ENCODE data around the gene SH3GL1. TPM values are rescaled to one million over a fixed set of nuclear protein-coding genes. Genes with fewer than 3 reads are reported as not detected.
"Not testable (repeated sequence)": the region's sequence is repeated elsewhere in the genome, so short reads cannot be mapped to it uniquely, and the experiment has no call there.

SH3GL1 gene
- total RNA-seq, 1 donor from 2014 or later = 179 TPM

DNA sequence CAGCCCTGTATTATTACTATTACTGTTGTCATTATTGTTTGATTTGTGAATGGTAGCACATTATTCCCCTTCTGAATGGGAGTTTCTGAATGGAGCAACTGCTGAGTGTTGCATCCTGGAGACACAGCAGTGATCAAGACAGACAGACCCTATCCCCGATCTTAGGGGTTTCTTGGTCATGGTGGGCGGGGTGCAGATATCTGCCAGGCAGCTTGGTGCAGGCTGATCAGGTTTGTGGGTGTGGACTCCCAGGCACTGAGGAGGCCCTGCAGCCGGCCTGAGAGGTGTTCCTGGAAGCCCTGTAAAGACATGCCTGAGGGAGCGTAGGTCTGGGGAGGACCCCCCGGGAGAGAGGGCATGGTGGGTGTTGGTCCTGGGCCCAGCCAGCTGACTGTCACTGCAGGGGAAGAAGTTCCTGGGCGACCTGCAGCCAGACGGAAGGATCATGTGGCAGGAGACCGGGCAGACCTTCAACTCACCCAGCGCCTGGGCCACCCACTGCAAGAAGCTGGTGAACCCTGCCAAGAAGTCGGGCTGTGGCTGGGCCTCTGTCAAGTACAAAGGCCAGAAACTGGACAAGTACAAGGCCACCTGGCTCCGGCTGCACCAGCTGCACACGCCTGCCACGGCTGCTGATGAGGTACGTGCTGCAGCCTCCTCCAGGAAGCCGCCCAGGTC lies 54.9 kb downstream of the SH3GL1 start:
- DNase-seq (ENCODE audit: low read depth) = no peak

DNA sequence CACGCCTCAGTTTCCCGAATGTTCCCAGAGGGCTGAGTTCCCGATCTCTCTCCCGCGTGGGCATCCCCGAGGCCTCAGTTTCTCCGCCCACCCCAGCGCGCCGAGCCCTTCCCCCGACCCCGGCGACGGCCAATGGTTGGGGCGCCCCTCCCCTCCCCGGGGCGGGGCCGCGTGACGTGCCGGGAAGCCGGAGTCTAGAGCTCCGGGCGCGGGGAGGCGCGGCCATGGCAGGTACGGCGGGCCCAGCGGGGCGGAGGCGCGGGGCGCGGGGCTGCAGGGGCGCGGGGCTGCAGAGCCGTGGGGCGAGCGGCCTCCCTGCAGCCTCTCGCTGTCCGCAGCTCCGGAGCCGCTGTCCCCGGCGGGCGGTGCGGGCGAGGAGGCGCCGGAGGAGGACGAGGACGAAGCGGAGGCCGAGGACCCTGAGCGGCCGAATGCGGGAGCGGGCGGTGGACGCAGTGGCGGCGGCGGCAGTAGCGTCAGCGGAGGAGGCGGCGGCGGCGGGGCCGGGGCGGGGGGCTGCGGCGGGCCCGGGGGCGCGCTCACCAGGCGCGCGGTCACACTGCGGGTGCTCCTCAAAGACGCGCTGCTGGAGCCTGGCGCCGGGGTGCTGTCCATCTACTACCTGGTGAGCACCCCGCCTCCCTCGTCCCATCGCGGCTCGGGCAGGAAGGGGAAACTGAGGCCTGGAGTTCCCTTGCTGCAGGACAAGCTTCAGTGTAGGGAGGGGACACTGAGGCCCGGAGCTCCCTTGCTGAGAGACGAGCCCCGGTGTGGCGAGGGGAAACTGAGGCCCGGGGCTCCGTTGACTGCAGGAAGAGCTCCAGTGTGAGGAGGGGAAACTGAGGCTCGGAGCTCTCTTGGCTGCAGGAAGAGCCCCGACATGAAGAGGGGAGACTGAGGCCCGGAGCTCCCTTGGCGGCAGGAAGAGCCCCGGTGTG lies 56.7 kb downstream of the SH3GL1 start, which contains the start of gene MPND:
Gene MPND, plus strand, starts transcription at position 193 of the 938 bp plus-strand sequence. Its CDS starts 32 bp downstream, at position 225.
- DNase-seq (ENCODE audit: low read depth) = peak; percentile 89

DNA sequence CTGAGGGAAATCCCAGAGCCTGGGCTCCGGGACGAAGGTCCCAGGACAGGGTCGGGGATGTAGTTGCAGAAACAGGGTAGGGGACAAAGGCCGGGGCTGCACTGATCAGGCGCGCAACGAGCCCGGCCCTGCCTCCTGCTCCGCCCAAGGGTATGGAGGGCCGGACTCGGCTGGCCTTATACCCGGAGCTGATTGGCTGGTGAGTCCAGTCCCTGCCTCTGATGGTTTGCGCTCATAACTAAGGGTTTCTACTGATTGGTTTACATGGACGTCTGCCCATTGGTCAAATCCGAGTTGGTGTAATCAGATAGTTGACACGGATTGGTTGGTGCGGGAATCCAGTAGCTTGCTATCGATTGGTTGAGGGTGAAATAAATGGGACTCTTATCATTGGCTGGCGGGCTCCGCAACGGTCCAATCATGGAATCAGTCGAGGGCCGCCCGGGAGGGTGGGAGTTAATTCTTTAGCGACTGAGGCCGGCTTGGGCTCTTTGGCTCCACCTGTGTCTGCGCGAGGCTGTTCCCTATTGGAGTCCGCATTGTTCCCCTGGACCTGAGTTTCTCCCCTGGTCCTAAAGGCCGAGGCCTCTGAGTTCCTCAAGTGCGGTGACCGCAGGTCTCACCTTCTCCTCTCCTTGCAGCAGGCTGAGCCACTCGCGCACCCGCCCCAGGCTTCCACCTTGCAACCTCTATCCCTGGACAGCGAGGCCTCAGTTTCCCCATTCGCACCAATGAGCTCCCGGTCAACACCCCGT lies 57.6 kb downstream of the SH3GL1 start:
- peak; percentile 100 for DNase-seq (ENCODE audit: low read depth)

DNA sequence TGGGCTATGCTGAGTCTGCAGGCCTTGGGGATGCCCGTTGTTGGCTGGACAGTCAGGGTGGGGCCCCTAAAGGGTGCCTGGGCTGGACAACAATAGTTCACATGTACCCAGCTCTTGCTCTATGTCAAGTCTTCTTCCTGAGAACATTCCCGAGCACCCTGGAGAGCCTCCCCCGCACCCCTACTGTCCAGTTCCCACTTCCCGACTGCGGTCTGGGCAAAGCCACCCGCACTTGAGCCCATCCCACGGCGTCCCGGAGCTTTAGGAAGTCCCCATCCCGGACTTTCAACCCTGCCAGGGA lies 58.1 kb downstream of the SH3GL1 start:
- DNase-seq (ENCODE audit: low read depth) = no peak

DNA sequence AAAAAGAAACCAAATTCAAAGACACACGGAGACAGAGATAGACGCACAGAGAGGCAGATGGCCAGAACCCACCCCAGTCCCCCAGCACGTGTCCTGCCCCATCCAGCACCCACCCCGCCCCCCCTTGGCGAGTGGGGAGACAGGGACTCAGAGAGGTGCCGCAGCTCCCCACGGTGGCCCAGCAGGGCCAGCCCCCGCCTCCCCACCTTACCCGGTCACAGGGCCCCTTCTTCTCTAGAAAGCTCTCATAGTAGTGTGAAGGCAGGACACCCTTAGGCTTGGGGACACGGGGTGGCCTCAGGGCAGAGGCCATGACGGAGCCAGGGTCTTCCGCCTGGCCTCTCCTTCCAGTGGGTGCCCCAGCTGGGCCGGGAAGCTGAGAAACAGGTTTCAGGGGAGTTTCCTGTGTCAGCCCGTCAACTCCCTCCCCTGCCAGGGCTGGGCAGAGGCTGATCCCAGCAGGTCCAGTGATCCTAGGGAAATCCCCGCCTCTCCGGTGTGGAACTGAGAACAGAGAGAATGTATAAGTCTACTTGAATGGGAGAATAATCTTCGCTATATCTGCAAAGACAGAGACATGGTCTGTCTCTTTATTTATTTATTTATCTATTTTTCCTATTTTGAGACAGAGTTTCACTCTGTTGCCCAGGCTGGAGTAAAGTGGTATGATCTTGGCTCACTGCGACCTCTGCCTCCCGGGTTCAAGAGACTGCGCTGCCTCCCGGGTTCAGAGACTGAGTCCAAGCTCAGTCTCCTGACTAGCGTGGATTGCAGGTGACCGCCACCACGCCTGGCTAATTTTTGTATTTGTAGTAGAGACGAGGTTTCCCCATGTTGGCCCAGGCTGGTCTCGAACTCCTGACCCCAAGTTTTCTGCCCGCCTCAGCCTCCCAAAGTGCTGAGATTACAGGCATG lies 61.6 kb downstream of the SH3GL1 start, which contains the start of gene STAP2:
Gene STAP2, minus strand, starts transcription at position 387 of the 915 bp plus-strand sequence. Its CDS starts 74 bp downstream, at position 313.
- no peak for DNase-seq (ENCODE audit: low read depth)

DNA sequence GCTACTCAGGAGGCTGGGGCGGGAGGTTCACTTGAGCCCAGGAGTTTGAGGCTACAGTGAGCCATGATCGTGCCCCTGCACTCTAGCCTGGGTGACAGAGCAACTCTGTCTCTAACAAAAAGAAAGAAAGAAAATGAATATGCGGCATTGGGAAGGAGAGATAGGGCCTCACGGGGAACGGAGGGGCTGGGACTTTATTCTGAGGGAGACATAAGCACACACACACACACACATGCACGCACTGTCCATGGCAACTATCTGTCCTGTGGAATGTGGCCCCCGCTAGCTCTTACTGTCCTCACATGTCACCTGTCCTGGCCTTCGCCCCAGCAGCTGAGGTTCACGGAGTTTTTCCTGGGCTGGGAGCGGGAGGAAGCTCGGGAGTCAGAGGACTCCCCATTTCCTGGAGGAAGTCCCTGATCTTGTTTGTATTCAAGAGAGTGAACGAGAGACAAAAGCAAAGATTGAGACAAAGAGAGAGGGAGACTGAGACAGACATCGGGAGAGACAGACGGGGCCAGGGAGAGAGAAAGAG lies 62.4 kb downstream of the SH3GL1 start:
- DNase-seq (ENCODE audit: low read depth) = no peak

DNA sequence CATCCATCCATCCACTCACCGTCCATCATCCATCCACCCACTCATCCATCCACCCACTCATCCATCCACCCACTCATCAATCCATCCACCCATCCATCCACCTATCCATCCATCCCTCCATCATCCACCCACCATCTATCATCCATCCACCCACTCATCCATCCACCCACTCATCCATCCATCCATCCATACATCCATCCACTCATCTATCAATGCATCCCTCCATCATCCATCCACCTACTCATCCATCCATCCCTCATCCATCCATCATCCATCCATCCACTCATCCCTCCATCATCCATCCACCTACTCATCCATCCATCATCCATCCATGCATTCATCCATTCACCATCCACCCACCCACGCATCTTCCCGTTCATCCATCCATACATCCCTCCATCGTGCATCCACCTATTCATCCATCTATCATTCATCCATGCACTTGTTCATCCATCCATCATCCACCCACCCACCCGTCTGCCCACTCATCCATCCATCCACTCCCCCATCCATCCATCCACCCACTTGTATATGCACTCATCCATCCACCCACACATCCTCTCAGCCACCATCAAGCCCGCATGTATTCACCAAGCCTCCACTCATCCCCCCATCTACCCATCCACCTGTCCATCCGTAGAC lies 65.3 kb downstream of the SH3GL1 start:
- no peak for DNase-seq (ENCODE audit: low read depth)

DNA sequence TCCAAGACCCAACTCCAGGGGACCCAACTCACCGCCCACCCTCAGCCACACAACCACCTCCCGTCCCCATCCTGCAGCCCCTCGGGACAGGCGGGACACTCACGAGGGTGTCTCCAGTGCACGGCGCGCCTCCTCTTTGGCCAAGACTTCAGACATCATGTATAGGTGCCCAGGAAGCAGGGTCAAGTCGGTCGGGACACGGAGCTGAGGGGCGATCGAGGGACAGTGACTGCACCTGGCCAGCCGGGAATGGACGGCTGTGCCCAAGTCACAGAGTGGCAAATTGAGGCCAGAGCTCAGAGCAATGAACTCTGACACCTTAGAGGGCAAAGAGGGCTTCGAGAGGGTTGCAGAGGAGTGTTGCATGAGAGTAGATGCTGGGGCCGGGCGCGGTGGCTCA lies 70.5 kb downstream of the SH3GL1 start:
- DNase-seq (ENCODE audit: low read depth) = no peak

DNA sequence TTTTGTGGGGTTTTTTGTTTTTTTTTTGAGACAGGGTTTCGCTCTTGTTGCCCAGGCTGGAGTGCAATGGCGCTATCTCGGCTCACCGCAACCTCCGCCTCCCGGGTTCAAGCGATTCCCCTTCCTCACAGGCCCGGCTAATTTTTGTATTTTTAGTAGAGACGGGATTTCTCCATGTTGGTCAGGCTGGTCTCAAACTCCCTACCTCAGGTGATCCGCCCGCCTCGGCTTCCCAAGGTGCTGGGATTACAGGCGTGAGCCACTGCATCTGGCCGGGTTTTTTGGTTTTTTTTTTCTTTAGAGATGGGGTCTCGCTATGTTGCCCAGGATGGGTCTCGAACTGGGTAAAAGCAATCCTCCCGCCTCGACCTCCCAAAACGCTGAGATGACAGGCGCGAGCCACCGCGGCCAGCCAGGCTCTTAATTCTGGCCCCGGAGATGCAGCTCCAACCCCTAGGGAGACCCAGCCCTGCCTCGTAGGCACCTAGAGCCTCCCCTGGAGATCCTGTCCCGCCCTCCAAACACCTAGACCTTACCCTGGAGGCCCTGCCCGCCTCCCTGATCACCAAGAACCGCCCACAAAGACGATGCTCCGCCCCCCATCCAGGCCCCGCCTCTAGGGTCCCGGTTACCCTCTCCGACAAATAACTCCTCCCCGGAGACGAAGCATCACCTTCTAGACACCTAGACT lies 71.2 kb downstream of the SH3GL1 start:
- not testable (repeated sequence) for DNase-seq (ENCODE audit: low read depth)

DNA sequence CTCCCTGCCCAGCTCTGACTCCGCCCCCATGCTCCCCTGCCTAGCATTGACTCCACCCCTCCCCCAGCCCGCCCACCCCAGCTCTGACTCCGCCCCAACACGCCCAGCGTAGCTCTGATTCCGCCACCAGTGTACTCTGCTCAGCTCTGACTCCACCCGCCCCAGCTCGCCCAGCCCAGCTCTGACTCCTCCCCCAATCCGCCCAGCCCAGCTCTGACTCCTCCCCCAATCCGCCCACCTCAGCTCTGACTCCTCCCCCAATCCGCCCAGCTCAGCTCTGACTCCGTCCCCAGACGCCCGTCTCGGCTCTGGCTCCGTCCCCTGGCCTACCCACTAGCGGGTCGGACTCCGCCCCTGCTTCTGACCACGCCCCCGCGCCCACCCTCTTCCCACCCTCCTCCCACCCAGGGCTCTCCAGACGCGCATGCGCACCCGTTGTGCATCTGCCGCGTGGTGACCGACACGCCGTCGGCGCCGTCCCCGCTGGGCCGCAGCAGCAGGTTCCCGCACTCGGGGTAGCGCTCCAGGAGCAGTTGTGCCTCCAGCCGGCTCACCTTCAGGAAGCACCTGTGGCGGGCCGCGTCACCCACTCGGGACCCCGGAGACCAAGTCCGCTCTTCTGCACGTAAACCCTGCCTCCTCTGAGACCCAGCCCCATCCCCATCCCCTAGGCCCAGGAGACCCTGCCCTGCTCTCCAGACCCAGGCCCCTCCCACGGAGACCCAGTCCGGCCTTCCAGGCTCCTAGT lies 71.9 kb downstream of the SH3GL1 start:
- peak; percentile 92 for DNase-seq (ENCODE audit: low read depth)

DNA sequence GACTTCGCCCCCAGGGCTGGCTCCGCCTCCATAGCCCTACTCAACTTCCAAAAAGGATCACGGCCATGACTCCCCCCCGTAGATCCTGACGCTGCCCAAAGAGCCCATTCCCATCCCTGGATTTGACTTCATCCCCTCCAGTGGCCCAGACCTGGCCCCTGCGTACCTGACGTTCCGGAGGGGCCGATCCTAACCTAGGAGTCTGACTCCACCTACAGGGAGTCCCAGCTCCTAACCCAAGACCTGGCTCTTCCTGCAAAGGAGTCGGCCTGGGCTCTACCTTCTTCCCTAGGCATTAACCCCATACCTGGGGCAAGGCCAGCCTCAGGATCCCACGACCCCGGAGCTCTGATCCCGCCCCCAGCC lies 72.5 kb downstream of the SH3GL1 start:
- DNase-seq (ENCODE audit: low read depth) = no peak

DNA sequence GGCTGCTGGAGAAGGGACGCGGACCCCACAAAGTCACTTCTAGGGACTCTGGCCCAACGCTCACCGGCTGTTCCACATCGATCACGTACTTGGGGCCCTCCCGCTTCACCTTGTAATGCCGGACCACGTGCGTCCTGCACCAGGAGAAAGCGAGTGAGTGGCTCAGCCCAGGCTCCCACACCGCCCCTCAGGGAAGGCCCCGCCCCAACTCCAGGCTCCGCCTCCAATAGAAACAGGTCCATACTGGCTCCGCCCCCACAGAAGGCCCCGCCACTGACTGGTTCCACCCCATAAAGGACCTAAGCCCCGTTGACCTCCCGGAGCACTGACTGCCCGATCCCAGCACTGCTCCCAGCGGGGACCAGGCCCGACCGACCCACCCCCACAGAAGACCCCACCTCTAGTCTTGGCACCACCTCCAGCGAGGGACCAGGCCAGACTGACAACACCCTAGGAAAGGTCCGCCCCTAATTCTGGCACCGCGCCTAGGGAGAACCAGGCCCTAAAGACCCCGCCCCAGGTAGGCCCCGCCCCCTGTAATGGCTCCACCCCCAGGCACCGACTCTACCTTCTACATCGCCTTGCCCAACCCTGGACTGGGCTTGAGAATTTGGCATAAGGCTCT lies 73.0 kb downstream of the SH3GL1 start:
- peak; percentile 19 for DNase-seq (ENCODE audit: low read depth)

DNA sequence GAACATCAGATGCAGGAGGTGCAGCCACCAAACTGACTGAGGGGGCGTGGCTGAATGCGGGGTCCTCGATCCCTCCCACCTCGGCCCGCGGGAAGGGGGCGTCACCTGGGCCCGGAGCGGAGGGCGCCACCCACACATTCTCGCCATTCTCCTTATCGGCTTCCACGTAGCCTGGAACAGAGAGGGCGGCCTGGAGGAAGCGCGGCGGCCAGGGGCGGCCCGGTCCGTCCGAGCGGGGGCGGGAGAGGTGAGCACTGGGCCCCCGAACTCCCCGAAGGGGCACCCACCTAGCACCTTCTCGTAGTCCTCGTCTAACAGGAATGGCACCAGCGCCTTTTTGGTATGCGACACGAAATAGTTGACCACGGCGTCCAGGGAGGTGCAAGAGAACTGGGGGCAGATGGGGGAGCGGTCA lies 73.5 kb downstream of the SH3GL1 start:
- DNase-seq (ENCODE audit: low read depth) = no peak

DNA sequence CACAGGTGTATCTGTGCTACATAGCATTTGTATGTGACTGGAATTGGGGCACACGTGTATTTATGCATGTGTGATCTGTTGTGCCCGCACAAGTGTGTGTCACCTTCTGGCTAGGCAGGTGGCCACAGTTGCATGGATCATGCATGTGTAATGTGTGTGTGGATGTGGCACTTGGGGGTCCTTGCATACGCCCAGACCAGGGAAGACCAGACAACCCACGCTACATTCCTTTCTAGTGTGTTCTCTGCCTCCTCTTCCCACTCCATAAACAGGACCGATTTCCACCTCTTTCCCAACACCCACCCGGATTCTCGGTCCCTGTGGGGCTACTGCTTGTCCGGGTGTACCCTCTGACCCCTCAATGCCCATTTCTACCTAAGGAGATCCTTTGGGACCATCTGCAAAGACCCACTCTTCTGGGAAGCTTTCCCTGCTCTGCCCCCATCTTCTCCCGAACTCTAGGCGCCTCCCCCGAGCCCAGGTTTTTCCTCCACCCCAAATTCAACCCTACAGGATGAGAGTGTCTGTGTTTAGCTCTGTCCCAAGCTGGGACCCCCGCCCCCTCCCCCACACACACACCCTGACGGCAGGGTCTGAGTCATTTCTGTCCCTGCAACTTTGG lies 74.0 kb downstream of the SH3GL1 start:
- no peak for DNase-seq (ENCODE audit: low read depth)

DNA sequence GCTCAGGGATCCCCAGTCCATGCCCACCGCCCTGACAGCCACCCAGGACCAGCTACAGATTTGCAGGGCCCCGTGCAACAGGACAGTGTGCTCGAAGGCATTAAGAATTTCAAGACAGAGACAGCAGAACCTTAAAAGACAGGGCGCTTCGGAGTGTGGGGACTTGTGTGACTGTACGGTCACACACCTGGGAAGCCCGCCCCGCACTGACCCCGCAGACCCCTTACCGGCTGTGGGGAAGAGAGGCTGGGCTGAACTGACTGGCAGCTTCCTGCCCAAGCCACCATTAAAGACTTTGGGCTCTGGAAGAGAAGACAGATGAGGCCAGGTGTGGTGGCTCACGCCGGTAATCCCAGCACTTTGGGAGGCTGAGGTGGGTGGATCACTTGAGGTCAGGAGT lies 76.1 kb downstream of the SH3GL1 start:
- DNase-seq (ENCODE audit: low read depth) = no peak

DNA sequence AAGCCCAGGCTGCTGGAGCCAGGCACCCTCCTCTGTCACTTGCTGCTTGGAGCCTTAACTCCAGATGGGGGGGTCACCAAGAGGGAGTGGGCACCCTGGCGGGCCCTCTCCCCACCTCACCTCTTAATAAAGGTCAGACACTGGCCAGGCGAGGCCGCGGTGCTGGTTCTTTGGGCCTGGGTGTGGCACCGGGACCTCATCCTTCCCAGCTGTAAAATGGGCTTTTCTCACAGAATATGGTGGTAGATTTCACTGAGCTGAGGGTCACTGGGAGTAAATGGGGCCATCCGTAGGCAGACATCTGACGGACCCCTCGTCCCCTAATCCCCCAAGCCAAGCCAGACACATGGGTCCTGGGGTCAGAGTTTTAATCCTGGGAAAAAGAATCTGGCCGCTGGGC lies 76.7 kb downstream of the SH3GL1 start:
- DNase-seq (ENCODE audit: low read depth) = no peak

DNA sequence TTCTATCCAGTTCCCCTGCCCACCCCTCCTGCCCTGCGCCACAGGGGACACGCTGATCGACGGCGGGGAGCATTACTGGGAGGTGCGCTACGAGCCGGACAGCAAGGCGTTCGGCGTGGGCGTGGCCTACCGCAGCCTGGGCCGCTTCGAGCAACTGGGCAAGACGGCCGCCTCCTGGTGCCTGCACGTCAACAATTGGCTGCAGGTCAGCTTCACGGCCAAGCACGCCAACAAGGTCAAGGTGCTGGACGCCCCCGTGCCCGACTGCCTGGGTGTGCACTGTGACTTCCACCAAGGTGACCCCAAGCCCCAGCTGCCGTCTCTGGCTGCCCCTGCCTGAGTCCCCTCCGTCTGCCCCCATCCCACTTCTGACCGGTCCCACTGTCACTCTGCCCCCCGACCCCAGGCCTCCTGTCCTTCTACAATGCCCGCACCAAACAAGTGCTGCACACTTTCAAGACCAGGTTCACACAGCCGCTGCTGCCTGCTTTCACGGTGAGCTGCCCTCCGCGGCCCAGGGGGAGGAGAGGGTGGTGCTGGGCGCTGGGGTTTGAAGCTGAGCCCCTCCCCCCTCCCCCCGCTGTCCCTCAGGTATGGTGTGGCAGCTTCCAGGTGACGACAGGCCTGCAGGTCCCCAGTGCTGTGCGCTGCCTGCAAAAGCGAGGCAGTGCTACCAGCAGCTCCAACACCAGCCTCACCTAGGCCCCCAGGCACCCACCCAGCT lies 77.2 kb downstream of the SH3GL1 start:
- DNase-seq (ENCODE audit: low read depth) = no peak
